ENCODE results near the gene SCAMP1. TPM values are rescaled to one million over a fixed set of nuclear protein-coding genes. Genes with fewer than 3 reads are reported as not detected.

The SCAMP1 gene
- total RNA-seq, 1 donor from 2014 or later: 47.2 TPM

GRCh38 chr5:78511121-78511906 is 150.9 kb downstream of the SCAMP1 start:
- no peak for DNase-seq (ENCODE audit: low read depth in 2 of 2)

- no peak for DNase-seq (ENCODE audit: low read depth in 2 of 2)
Observed at GRCh38 chr5:78512435-78512834, 152.0 kb downstream of the SCAMP1 start.

- DNase-seq (ENCODE audit: low read depth in 2 of 2): no peak
Observed at GRCh38 chr5:78513441-78513840, 153.0 kb downstream of the SCAMP1 start.

GRCh38 chr5:78514427-78515330 is 154.3 kb downstream of the SCAMP1 start:
- DNase-seq (ENCODE audit: low read depth in 2 of 2): no peak

- DNase-seq (ENCODE audit: low read depth in 2 of 2): no peak
Observed at GRCh38 chr5:78515670-78516069, 155.3 kb downstream of the SCAMP1 start.

GRCh38 chr5:78518365-78519197 is 158.2 kb downstream of the SCAMP1 start:
- peak; percentile 53 to 96 for DNase-seq (ENCODE audit: low read depth in 2 of 2)

GRCh38 chr5:78519198-78519941 is 159.0 kb downstream of the SCAMP1 start:
- DNase-seq (ENCODE audit: low read depth in 2 of 2): no peak

GRCh38 chr5:78521455-78521854 is 161.0 kb downstream of the SCAMP1 start:
- DNase-seq (ENCODE audit: low read depth in 2 of 2): peak in 1 of 2 donors; percentile 26

- DNase-seq (ENCODE audit: low read depth in 2 of 2): no peak
Observed at GRCh38 chr5:78522476-78523260, 162.3 kb downstream of the SCAMP1 start.

- DNase-seq (ENCODE audit: low read depth in 2 of 2): peak; percentile 76 to 96
Observed at GRCh38 chr5:78523314-78524193, 163.1 kb downstream of the SCAMP1 start.

- peak in 1 of 2 donors; percentile 97 for DNase-seq (ENCODE audit: low read depth in 2 of 2)
Observed at GRCh38 chr5:78526049-78526525, 165.7 kb downstream of the SCAMP1 start.

- DNase-seq (ENCODE audit: low read depth in 2 of 2): peak; percentile 77 to 99
Observed at GRCh38 chr5:78527054-78527859, 166.8 kb downstream of the SCAMP1 start.

- peak in 1 of 2 donors; percentile 34 for DNase-seq (ENCODE audit: low read depth in 2 of 2)
Observed at GRCh38 chr5:78527925-78528324, 167.5 kb downstream of the SCAMP1 start.

Other genes with a start within 250 kb of the SCAMP1 start
- gene AP3B1, start 65.9 kb upstream of the SCAMP1 start, total RNA-seq: 34.9 and 36.3 TPM in 2 replicates